H4 (cell line): Measurements from ENCODE around the gene ACOXL. TPM values are rescaled to one million over a fixed set of nuclear protein-coding genes. Genes with fewer than 3 reads are reported as not detected.

Source experiments
- DNase-seq: peaks from one replicate; pipeline ENCODE4 v3.0.0-alpha.2; 2015; ENCODE audit warnings: low spot score
- total RNA-seq: library from RNA; depleted of rRNA; stranded (reverse); fragments of >200 nt; shearing (Covaris generic); gene quantifications from 2 replicates; pipeline ENCODE4 v1.2.3, GENCODE V29; 2014

The ACOXL gene
- total RNA-seq, 1 experiment from 2014 or later = not detected

DNA sequence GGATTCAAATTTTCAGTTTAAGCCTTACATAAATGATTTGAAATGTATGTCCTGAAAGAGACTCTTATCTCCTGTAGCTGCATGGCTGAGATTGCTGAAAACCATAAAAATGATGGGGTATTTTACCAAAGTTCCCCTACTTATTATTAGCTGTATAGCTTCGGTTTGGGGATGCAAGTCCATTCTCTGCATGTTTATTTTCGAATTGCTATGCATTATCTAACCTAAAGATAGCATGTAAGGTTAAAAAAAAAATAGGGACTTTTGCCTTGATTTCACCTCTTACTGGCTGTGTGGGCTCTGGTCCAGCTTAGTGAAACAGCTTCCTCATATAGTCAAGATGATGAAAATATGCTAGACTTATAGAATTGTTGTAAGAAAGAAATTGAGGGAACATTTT is 14.0 kb upstream of the ACOXL start:
- DNase-seq = no peak

DNA sequence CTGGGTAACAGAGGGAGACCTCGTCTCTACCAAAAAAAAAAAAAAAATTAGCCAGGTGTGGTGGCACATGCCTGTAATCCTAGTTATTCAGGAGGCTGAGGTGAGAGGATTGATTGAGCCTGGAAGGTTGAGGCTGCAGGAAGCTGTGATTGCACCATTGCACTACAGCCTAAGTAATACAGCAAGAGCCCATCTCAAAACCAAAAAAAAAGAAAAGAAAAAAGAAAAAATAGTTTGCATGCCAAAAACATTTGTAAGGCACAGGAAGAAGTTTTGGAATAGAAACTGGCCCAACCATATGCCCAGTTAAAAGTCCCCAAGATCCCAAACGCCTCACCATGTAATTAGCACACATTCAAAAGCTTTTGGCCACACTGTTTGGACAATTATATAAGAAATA is 13.4 kb upstream of the ACOXL start:
- no peak for DNase-seq

DNA sequence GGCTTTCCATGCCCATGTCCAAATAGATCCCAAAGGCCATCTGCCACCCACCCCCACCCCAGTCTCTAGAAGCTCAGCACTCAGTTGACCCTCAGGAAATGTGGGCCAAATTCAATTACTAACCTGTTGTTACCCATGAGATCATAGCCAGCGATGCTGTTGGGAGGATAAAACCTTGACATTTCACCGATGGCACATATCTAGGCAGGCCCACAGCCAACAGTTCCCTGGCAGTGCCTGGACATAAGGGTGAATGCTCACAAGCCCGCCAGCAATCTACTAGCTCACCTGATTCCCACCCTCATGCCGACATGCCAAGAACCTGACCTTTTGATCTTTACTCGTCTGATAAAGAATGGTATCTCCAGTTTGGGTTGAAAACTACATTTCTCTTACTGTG is 11.8 kb upstream of the ACOXL start:
- no peak for DNase-seq

DNA sequence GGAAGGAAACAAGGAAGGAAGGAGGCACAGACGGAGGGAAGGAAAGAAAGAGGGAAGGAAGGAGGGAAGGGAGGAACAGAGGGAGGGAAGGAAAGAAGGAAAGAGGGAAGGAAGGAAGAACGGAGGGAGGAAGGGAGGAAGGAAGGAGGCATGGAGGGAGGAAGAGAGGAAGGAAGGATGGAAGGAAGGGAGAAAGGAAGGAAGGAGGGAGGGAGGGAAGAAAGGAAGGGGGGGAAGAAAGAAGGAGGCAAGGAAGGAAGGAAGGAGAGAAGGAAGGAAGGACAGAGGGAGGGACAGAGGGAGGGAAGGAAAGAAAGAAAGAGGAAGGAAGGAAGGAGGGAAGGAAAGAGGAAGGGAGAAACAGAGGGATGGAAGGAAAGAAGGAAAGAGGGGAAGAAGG is 7.6 kb upstream of the ACOXL start:
- no peak for DNase-seq

DNA sequence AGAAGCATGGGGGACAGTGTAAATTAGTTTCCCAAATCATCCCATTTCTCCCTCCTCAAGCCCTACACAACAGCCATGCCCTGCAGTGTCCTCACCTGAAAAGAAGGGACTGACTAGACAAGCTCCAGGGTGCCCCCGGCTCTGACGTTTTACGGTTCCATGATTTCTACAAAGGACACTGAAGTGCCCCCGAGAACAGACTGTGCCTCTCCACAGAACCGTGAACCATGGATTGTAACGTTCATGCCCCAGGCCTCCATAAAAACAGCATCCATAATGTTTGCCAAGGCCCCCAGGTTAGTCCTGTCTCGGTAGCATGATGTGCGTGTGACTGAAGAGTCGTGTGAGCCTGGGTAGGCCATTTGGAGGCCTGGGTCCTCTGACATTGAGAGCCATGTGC is 7.0 kb upstream of the ACOXL start:
- no peak for DNase-seq

DNA sequence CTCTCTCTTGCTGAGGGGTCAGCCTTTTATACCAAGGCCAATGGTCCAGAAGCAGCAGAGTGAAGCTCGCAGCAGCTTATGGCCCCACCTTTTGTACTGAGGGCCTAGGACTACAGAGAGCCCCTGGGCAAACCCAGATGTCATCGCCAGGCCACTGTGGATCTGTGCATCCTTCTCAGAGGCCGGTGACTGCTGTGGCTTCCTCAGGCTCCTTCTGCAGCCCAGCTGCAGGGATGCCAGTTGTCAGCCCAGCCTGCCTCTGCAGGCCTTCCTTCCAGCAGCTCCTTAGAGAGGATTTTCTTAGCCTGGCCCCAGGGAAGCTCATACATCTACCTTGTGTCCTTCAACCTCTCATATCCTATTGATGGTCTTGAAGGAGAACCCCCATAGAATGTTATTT is 6.5 kb upstream of the ACOXL start:
- no peak for DNase-seq

DNA sequence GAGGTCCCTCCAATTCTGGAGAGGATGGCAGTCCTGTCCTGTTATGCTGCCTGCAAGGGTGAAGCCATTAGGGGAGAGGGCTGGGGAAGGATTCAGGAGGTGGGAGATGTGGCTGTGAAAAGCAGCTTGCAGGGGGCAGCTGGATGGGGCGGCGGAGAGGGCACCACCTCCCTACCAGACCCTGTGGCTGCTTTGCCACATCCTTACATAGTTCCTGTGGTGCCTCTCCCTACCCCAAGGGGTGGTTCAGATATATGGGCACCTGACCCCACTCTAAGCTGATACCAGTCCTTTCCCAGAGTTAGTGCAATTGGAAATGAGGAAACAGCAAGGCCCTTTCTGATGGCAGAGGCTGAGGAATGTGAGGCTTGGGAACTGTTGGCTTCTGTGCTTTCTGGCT is 6.1 kb upstream of the ACOXL start:
- no peak for DNase-seq

DNA sequence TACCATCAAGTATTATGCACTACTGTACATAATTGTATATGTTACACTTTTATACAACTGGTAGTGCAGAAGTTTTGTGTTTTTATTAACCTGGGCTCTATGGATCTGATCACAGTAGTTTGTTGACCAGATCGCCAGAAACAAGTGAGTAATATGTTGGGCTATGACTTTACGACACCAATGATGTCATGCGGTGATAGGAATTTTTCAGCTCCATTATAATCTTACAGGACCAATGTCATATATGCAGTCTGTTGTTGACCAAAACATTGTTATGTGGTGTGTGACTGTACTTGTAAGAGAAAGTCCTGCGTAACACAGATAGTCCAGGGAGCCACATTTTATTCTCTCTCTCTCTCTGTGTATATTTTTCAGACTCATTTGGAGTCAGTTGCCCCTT is 4.5 kb upstream of the ACOXL start:
- DNase-seq = no peak

DNA sequence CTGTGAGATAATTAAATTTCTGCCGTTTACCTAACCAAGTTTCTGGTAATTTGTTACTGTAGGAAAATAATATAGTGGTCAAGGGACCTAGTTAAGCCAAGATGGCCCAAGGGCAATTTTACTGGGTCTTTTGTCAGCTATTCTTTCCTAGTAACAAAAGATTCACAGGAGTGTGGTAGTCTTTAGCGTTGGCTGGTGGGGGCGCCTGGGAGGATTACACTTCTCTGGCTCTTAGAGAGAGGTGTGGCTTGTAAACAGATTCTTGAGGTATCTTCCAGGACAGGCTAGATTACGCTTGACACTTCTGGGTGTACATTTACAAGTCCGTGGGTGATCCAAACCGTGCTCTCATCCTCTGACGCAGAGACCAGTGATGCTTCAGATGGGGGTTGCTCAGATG is 3.3 kb upstream of the ACOXL start:
- DNase-seq = no peak

DNA sequence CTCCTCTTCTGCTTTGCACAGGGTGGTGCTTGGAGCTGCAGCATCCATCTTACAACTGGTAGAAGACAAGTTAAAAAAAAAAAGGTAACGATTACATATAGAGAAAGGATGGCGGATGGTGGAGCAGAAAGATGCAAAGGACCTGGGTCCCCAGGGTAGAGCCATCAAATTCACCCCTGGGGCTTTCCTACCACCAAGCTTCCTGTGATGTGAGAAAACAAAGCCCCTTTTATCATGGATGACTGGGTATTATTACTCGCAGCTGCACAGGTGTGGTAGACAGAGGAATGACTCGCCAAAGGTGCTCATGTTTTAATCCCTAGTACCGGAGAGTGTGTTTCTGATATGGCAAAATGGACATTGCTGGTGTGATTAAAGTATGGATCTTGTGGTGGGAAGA is 1.3 kb upstream of the ACOXL start:
- no peak for DNase-seq

DNA sequence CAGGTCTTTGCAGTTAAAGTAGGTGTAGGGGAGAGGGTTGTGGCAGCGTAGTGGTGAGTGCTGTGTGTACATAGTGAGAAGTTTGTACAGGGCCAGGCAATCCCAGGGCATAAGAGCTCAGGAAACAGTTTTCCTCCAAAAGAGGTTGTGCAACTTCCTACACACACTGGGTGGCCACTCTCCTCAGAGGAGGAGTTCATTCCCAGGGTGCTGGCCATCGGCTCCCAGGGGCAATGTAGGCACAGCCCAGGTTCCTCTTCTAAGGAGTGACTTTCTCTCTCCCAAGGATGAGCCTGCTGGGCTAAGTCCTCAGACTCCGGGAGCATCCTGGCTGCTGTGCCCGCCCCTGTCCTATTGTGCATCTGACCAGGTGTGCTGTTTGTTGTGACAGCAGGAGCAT is 3.0 kb downstream of the ACOXL start:
- DNase-seq = peak; percentile 85

DNA sequence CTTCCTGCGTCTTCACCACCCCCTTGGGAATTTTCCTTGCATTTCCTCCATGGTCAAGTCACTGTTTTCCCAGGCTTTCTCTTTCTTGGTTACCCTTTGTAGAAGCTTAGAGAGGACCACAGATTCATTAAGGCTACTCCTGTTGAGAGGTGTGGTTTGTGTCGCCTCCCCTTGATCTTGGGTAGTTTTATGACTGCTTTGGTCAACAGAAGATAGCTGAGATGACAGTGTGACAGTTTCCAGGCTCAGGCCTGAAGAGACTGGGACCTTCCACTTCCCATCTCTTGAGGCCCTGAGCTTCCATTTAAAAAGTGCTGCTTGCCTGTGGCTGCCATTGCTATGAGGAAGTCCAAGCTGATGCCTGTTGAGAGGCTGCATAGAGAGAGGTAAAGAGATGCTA is 5.4 kb downstream of the ACOXL start:
- DNase-seq = no peak

DNA sequence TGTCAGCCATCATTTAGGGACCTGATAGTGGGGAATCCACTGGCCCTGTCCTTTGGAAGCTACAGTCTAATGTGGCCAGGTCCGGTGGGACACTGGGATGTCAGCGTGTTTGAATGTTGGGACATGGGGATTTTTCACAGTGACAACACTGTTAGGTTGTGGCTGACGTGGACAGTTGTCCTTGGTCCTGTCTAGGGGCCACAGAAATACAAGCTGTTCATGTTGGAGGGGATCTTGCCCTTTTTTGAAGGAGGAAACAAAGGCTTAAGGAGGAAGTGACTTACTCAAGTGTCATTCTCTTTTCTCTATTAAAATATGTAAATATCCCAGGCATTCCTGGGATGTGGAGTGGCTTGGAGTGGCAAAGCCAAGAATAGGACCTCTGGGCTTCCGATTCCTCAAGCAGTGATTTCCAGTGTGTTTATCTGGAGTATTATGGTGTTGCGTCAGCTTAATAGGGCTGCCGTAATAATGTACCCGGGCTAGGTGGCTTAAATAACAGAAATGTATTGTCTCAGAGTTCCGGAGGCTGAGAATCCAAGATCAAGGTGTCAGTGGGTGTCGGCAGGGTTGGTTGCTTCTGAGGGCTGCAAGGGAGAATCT is 8.5 kb downstream of the ACOXL start:
- peak; percentile 64 for DNase-seq

DNA sequence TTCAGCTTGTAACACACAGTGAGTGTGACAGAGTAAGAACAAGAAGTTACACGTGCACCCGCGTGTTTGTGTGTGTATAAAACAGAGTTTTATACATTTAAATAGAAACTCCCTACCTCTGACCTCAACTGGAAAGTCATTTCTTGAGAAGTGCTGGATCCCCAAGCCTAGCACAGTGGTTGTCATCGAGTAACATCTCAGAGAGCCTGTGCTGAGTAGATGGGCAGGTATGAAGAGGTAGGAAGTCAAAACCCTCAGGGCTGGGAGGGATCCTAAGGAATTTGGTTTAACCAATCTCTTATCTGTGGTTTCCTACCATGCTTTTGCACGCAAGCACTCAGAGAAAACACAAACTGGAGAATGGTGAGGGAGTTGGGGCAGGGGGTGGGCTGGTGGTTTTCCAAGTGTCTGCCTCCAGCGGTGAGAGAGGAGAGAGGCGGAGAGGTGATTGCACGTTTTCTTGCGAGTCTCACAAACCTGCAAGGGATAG is 9.2 kb downstream of the ACOXL start:
- DNase-seq = peak; percentile 87

DNA sequence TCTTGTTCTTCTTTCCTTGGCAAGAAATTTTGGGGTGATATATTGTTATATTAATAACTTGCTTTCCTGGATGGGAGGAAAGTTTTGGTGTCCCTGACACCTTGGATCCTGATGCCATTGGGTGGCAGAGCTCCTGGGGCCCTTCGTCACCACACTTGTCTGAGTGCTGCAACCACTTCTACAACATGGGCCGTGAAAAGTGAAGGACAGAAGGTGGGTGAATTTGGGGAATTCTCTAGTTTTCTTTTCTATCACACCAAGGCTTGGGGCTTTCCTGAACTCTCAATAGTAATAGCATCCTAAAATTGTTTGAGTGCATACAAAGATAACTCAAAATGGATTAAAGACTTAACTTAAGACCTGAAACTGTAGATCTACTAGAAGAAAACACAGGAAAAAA is 10.0 kb downstream of the ACOXL start:
- no peak for DNase-seq

DNA sequence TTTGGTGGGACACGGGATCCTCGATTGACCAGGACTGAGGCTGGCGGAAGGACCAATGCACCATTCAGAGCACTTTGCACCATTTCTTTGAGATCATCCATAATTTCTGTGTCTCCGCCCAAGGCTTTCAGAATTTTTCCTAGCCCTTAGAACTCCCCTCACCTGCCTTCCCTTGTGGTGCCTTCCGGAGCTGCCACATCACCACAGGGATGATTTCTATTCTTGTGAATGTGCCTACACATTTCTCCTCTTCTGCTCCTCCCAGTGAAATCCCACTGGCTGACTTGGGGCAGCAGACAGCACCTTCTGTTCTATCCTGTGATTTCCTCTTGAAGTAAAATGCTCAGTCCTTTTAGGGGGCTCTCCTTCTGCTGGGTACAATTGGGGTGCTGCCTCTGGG is 11.2 kb downstream of the ACOXL start:
- no peak for DNase-seq

DNA sequence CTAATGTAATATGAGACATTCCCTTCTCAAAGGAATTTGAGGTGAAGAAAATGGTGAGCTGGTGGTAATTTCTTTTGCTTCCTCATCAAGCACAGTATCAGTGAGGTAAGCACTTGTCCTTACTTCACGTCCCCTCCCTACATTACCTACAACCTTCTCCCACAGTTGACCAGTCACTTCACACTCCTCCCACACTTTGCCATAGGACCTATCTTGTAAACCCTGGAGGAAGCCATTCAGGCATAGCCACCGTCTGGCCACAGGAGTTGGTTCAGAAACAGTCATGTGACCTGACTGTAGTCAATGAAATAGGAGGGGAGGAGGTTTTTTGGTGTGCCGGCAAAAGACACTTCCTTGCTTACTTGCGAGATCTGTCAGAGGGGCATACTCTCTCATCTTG is 12.1 kb downstream of the ACOXL start:
- DNase-seq = no peak

DNA sequence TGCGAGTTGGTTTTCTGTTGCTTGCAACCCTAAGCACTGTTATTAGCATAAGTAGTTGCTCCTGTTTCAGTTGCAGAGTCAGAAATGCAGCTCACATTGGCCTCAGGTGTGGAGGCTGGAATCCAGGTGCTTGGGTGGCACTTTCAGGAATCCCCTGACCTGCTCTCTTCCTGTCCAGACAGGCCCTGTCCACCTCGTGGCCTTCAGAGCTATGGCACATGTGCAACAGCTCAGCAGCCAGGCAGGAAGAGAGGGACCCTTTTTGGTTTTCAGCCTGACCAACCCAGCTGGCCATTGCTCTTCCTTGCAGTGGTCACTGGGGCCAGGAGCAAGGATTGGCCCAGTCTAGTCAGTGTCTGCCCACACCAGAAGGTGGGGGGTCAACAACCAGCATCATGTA is 12.7 kb downstream of the ACOXL start:
- DNase-seq = no peak

DNA sequence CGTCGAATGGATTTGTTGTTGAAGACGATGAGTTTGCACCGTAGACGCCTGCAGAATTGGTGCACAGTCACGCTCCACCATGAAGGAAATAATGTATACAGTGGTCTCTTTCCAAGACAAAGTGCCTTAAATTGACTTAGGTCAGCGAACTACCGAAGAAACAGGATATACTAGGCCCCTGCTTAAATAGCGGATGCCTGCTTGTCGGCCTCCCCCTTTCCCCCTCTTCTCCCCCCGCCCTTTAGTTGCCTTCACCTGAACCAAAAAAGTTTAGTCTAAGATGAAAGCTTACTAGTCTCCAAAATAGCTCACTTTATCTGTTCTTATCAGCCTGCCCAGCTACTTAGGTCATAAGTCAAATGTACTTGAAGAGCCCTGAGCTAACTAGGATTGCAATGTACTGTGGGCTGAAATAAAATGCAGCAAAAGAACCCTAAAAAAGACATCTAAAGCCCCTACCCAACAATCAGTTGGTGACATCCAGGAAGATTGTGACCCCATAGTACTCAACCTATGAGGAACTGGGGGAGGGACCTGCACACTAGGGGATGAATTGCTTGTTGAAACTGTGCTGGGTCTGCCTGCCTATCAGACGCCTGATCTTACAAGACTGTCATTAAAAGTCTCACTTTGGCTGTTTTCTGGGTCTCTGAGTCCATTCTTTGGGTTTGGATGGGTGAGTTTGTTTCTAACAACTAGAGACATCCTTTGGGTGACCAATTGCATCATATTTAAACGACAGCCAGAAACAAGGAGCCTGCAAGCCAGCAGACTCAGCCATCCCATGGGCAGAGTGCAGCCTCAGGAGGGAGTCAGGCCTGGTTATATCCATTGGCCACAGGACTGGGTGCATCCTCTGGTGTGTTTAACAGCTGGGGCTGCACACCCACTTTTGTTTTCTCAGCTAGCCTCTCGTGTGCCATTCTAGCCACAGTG is 14.5 kb downstream of the ACOXL start:
- DNase-seq = no peak

DNA sequence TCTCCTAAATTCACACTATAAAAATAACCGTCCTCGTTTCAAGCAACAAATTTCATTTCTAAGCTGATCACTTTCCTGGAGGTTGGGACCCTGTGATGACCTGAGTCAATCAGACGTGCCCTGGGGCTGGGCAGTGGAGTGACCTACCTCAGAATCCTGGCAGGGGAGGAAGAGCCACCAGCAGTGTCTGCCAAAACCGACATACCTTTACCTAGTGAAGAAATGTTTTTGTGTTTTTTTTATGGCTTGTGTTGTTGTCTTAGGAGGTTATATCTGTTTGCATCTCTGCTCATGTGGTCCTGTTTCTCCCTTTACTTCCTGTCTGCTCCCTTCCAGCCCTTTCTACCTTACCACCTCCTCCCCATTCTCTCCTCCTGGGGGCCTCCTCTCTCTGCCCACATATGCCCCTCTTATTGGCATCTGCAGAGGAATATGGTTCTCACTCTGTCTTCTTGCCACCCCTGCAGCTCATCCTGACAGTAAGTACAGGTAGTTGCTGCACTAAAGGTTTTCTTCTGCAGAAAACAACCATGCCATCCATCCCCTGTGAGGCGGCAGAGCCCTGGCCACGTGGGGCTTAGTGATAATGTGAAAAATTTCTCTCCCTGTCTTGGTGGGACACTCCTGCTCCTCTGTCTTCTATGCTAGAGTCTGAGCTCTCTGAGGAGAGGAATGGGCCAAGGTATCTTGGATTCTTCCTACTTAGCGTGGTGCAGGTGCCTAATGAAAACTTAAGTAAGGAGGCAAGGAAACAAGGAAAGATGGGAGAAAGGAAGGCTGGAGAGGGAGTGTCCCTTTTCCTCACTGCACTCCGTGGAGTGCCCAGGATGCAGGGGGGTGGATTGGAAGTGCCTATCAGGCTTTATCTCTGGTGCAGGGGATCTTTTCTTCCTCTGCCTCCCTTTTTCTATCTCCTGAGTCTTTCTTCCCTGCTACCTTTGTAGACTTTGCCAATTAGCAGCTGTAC is 15.4 kb downstream of the ACOXL start:
- no peak for DNase-seq

DNA sequence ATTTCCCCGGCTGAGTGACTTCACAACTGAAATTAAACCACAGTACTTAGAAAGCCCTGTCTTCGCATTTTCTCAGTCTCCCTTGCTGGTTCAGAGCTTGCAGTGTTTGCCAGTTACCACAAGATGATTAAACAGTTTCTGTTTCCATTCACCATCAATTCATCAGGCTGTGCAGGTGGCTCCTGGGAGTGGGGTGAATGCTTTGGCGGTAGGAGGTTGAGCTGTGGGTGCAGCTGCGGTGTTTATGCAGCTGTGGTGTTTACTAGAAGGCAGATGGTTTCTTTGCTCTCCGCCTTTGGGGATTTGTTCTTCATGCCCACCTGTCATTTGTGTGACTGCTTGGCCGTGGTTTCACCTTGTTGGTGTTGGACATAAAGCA is 16.1 kb downstream of the ACOXL start:
- peak; percentile 81 for DNase-seq

DNA sequence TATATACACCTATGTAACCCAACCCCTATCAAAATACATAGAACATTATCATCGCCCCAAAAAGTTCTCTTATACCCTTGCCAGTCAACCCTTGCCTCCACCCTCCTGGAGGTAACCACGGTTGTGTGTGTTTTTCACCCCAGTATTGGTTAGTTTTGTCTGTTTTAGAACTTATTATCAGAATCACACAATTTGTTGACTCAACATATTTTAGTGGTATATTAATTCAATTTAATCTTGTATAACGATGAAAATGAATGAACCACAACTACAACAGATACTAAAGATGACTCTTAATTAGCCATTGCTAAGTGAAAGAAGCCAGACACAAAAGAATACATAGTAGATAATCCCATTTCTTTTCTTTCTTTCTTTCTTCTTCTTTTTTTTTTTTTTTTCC is 19.3 kb downstream of the ACOXL start:
- no peak for DNase-seq
